Neural progenitor cell (in vitro differentiated cells): ENCODE data around the gene CCDC14. TPM values are rescaled to one million over a fixed set of nuclear protein-coding genes. Genes with fewer than 3 reads are reported as not detected.

Source experiments
- DNase-seq: peaks from one replicate; pipeline ENCODE4 v3.0.0-alpha.2; 2016; ENCODE audit warnings: low spot score
- H2AFZ ChIP-seq: fragments of 200-600 bp; sonication (generic); replicated peaks from 2 replicates; pipeline ENCODE4 v1.6.1; 2016; ENCODE audit warnings: antibody characterized with exemption
- H3F3A ChIP-seq: fragments of 200-600 bp; sonication (generic); 2 replicates; pipeline ENCODE4 v1.6.1; 2016; ENCODE audit warnings: antibody characterized with exemption, low read depth
- H3K27ac ChIP-seq: fragments of 200-600 bp; sonication (generic); 2 replicates; pipeline ENCODE4 v1.5.1; 2016; ENCODE audit warnings: mild to moderate bottlenecking
- H3K27me3 ChIP-seq: fragments of 200-600 bp; sonication (generic); 2 replicates; pipeline ENCODE4 v1.6.1; 2016; ENCODE audit warnings: mild to moderate bottlenecking, moderate library complexity
- H3K36me3 ChIP-seq: fragments of 200-600 bp; sonication (generic); 2 replicates; pipeline ENCODE4 v1.5.1; 2016
- H3K4me1 ChIP-seq: fragments of 200-600 bp; sonication (generic); 2 replicates; pipeline ENCODE4 v1.6.1; 2016; ENCODE audit warnings: mixed run types
- H3K4me2 ChIP-seq: fragments of 200-600 bp; sonication (generic); 2 replicates; pipeline ENCODE4 v1.6.1; 2016
- H3K4me3 ChIP-seq: fragments of 200-600 bp; sonication (generic); 2 replicates; pipeline ENCODE4 v1.5.1; 2016
- H3K79me2 ChIP-seq: fragments of 200-600 bp; sonication (generic); 2 replicates; pipeline ENCODE4 v1.6.1; 2016; ENCODE audit warnings: low read depth
- H3K9ac ChIP-seq: fragments of 200-600 bp; sonication (generic); 2 replicates; pipeline ENCODE4 v1.6.1; 2016
- H3K9me3 ChIP-seq: fragments of 200-600 bp; sonication (generic); 2 replicates; pipeline ENCODE4 v1.5.1; 2016; ENCODE audit warnings: low read depth
- H4K20me1 ChIP-seq: fragments of 200-600 bp; sonication (generic); 2 replicates; pipeline ENCODE4 v1.6.1; 2016; ENCODE audit warnings: low read depth
- H3K27ac Mint-ChIP-seq: 3 replicates; pipeline ENCODE4 v1.8.0; 2021; ENCODE audit warnings: mixed read lengths
- H3K27me3 Mint-ChIP-seq: 2 replicates; pipeline ENCODE4 v1.8.0; 2022; ENCODE audit warnings: low read depth, mild to moderate bottlenecking, inconsistent platforms, moderate library complexity, mixed read lengths; ENCODE audit not compliant: insufficient read depth
- H3K36me3 Mint-ChIP-seq: 3 replicates; pipeline ENCODE4 v1.8.0; 2021; ENCODE audit warnings: mixed read lengths
- H3K4me1 Mint-ChIP-seq: 3 replicates; pipeline ENCODE4 v1.8.0; 2021; ENCODE audit warnings: mixed read lengths
- H3K4me3 Mint-ChIP-seq: 3 replicates; pipeline ENCODE4 v1.8.0; 2021; ENCODE audit warnings: mild to moderate bottlenecking, moderate library complexity, mixed read lengths
- H3K9me3 Mint-ChIP-seq: 3 replicates; pipeline ENCODE4 v1.8.0; 2020; ENCODE audit warnings: mixed read lengths
- CTCF ChIP-seq: fragments of 200-600 bp; sonication (generic); IDR thresholded peaks from 2 replicates; pipeline ENCODE4 v1.5.1; 2017; ENCODE audit warnings: antibody characterized with exemption, mild to moderate bottlenecking
- EZH2 ChIP-seq: fragments of 200-600 bp; sonication (generic); IDR thresholded peaks from 2 replicates; pipeline ENCODE4 v1.6.1; 2017; ENCODE audit warnings: antibody characterized with exemption, mild to moderate bottlenecking, moderate library complexity
- EZH2phosphoT487 ChIP-seq: fragments of 200-600 bp; sonication (generic); IDR thresholded peaks from 2 replicates; pipeline ENCODE4 v1.6.1; 2017; ENCODE audit warnings: antibody characterized with exemption
- total RNA-seq: library from RNA; depleted of rRNA; stranded (reverse); fragments of >200 nt; gene quantifications from 2 replicates; pipeline ENCODE4 v1.2.3, GENCODE V29; 2015; ENCODE audit warnings: low replicate concordance

The CCDC14 gene
- total RNA-seq, 1 donor from 2014 or later = 250 TPM

- Histone ChIP-seq H3K4me1 (peaks cover 23% of the 10 kb centered on the region), H3K4me2 (no peak overlapping the region), H3K9me3 (no peaks in the 10 kb centered on the region), H3K27ac (no peak overlapping the region), H3K4me3 (no peak overlapping the region), H3K27me3 (no peaks in the 10 kb centered on the region), H3K79me2 (peaks cover 14% of the 10 kb centered on the region), H2AFZ (no peak overlapping the region), H3F3A (peaks cover 6% of the 10 kb centered on the region), H3K9ac (no peak overlapping the region), H4K20me1 (no peaks in the 10 kb centered on the region), H3K36me3 (peaks cover 9% of the 10 kb centered on the region)
- TF ChIP-seq EZH2phosphoT487 (no peak), EZH2 (no peak), CTCF (no peak)
- Mint-ChIP-seq H3K4me1 (peaks cover 22% of the 10 kb centered on the region), H3K36me3 (peaks cover 57% of the 10 kb centered on the region), H3K4me3 (no peak overlapping the region), H3K9me3 (peaks cover 38% of the 10 kb centered on the region), H3K27me3 (no peaks in the 10 kb centered on the region), H3K27ac (no peak overlapping the region)
- no peak for DNase-seq
Observed at GRCh38 chr3:123870033-123870432, 91.0 kb downstream of the CCDC14 start.

- no peaks in the 10 kb centered on the region for H3K9me3 ChIP-seq
- no peaks in the 10 kb centered on the region for H3K27me3 ChIP-seq
- H3K4me2 ChIP-seq = no peak overlapping the region
- H4K20me1 ChIP-seq = no peaks in the 10 kb centered on the region
- no peak for DNase-seq
- H3F3A ChIP-seq = peaks cover 6% of the 10 kb centered on the region
- Mint-ChIP-seq H3K27me3 (no peaks in the 10 kb centered on the region), H3K4me3 (no peak overlapping the region), H3K9me3 (peaks cover 39% of the 10 kb centered on the region), H3K4me1 (peaks cover 22% of the 10 kb centered on the region), H3K27ac (no peak overlapping the region), H3K36me3 (peaks cover 55% of the 10 kb centered on the region)
- TF ChIP-seq EZH2phosphoT487 = no peak
- TF ChIP-seq EZH2 = no peak
- no peak for TF ChIP-seq CTCF
- peaks cover 14% of the 10 kb centered on the region for H3K79me2 ChIP-seq
- H3K4me1 ChIP-seq = peaks cover 23% of the 10 kb centered on the region
- no peak overlapping the region for H3K27ac ChIP-seq
- no peak overlapping the region for H2AFZ ChIP-seq
- H3K9ac ChIP-seq = no peak overlapping the region
- H3K36me3 ChIP-seq = peaks cover 3% of the 10 kb centered on the region
- no peak overlapping the region for H3K4me3 ChIP-seq
Observed at GRCh38 chr3:123869165-123869564, 91.9 kb downstream of the CCDC14 start.

- Histone ChIP-seq H3K27me3 (no peaks in the 10 kb centered on the region), H3K27ac (no peak overlapping the region), H3K4me1 (peaks cover 3% of the 10 kb centered on the region), H3K4me2 (no peak overlapping the region), H3K4me3 (no peak overlapping the region), H3K36me3 (no peaks in the 10 kb centered on the region), H3K9ac (no peak overlapping the region), H3F3A (no peaks in the 10 kb centered on the region), H3K79me2 (no peaks in the 10 kb centered on the region), H2AFZ (no peak overlapping the region), H4K20me1 (no peaks in the 10 kb centered on the region), H3K9me3 (no peaks in the 10 kb centered on the region)
- DNase-seq = no peak
- no peaks in the 10 kb centered on the region for H3K27me3 Mint-ChIP-seq
- H3K4me3 Mint-ChIP-seq = no peak overlapping the region
- H3K36me3 Mint-ChIP-seq = peaks cover 48% of the 10 kb centered on the region
- peaks cover 44% of the 10 kb centered on the region for H3K9me3 Mint-ChIP-seq
- TF ChIP-seq EZH2phosphoT487 (no peak), EZH2 (no peak), CTCF (no peak)
- H3K27ac Mint-ChIP-seq = no peak overlapping the region
- peaks cover 18% of the 10 kb centered on the region for H3K4me1 Mint-ChIP-seq
Observed at GRCh38 chr3:123864706-123865105, 96.3 kb downstream of the CCDC14 start.

Other genes starting within 250 kb of the CCDC14 start
- gene MYLK, start 76.9 kb downstream of the CCDC14 start, total RNA-seq = 28.4 and 34.3 TPM in 2 replicates
- gene ROPN1, start 30.9 kb upstream of the CCDC14 start, total RNA-seq = not detected in 2 replicates
- gene KALRN, start 72.1 kb upstream of the CCDC14 start, total RNA-seq = 20.6 and 21.7 TPM in 2 replicates